GM21381 (cell line): ENCODE results near the gene GALNT17.
"Not testable (repeated sequence)": the region's sequence is repeated elsewhere in the genome, so short reads cannot be mapped to it uniquely, and the experiment has no call there.

Experiments
- ATAC-seq: cut with Tn5 transposase; IDR thresholded peaks from one replicate; pipeline ENCODE4 v1.9.1; 2021; ENCODE audit warnings: mild to moderate bottlenecking, moderate library complexity; ENCODE audit not compliant: unreplicated experiment

The GALNT17 gene

DNA sequence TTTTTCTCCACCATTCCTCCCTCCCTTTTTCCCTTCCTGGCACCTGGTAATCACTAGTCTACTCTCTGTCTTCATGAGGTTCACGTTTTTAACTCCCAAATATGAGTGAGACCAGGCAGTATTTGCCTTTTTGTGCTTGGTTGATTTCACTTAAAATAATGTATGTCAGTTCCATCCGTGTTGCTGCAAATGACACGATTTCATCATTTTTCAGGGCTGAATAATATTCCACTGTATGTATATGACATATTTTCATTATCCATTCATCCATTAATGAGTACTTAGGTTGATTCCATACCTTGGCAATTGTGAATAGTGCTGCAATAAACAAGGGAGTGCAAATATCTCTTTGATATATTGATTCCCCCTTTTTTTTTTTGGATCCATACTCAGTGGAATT lies 25.8 kb downstream of the GALNT17 start:
- ATAC-seq: no peak

DNA sequence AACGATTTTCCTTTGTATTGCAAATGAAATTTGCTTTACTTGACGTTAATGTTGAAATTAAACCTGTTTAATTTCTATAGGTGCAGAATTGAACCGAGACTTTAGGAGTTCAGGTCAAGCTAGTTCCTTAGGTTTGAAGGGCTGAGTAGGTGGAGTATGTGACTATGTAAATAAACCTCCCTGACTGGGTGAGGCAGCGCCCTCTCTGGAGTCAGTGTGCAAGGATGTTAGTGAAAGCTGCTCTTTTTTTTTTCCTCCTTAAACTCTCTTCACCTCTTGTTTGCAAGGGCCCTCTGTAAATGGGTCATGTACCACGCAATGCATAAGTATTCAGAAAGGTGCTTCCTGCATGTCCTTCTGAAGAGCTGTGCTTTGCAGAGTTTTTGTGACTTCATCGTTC lies 33.8 kb downstream of the GALNT17 start:
- no peak for ATAC-seq

DNA sequence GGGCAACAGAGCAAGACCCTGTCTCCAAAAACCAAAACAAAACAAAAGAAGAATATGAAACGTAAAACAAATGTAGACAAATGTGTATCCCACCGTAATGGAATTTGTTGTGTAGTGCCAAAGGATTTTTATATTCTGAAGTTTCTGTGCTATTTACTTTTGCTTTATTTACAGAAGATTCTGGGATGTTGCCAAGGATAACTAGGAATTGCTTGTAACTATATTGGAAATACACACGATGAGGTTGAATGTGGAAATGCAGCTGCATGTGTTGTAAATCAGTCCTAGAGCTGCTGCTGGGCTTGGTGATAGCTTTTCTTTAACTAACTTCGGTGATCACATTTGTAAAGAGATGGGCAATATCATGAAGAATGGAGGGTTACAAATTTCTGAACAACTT lies 39.5 kb downstream of the GALNT17 start:
- no peak for ATAC-seq

DNA sequence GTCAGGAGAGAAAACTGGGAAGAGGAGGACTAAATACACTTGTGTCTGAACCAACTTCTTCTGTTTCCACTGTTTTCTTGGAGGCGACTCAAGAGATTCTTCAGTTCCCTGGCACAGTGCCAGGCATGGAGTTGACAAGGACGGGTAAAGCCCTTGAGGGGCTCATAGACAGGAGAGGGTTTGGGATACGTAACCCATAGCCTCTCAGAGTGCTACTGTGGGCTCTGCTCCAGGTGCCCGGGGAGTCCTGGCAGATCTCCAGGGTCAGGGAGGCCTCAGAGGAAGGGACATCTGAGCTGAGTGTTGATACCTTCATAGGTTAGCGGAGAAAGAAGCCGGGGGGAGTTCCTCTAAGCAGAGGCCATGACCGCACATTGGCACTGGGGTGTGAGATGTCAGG lies 42.0 kb downstream of the GALNT17 start:
- ATAC-seq: no peak

DNA sequence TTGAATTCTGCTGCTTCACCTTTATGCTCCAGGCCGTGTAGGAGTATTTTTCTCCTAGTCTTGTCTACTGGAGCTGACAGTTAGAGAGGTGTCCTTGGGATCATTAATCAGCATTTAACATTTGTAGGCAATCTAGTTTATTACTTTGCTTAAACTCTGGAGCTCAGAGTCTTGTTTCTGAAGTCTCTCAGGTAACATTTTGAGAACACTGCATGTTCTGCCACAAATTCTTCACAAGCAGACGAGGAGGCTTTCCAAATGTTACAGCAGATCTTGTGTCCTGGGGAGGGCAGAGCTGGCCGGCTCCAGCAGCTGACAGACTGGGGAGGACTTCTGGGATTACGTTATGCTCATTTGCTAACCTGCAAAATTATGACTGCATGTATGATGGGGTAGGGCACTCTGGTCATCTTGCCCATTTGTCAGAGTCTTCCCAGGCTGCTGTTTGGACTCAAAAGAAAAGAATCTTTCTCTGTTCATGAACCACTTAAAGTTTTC lies 50.5 kb downstream of the GALNT17 start:
- ATAC-seq: no peak

DNA sequence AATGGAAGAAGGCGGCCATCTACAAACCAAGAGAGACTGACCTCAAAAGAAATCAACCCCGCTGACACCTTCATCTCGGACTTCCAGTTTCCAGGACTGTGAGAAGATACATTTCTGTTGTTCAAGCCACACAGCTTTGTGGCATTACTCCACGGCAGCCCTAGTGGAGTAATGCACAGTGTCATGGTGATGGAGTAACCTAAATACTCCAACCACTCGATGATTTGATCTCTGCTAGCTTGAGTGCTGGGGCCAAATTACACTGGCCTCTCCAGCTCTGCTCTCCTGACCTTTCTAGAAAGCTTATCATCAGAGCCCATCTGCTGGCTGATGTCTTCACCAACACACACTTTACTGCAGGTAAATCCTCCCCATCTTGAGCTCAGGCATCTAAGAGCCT lies 52.2 kb downstream of the GALNT17 start:
- no peak for ATAC-seq

DNA sequence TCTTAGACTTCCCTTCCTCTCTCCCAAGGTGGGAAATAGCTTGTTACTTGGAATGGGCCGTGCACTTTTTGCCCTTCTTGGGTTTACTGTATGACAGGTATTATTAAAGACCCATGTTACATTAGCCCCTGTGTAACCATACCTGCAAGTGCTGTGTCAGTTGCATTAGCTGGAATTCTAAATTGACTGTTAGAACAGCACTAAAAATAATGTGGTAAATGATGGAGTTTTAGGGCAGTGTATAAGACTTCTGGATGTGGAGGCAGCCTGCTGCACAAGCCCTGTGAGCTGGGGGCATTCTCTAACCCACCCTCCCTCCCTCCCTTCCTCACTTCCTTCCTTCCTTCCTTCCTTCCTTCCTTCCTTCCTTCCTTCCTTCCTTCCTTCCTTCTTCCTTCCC lies 52.7 kb downstream of the GALNT17 start:
- ATAC-seq: no peak

DNA sequence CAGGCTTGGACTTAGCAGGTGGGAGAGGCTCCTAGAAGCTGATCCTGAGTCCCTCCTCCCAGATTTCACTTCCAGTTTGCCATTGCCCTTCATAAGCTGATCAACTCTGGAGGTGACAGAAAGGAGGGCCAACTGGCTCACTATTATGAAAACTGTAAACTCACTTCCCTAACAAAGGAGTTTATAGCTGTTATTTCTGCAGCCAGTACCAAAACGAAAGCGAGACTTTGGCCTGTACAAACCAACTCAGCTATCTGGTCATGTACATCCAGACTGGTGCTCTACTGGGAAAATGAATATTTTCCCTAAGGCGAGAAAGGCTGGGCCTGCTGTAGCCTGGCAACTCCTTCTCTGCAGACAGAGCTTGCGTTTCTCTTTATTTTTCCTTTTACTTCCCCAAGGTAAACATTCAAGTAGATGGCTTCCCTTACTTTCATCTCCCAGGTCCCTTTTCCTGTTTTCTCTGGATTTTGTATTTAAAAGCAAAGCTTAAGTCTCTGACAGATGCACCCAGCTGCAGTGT lies 54.7 kb downstream of the GALNT17 start:
- no peak for ATAC-seq

DNA sequence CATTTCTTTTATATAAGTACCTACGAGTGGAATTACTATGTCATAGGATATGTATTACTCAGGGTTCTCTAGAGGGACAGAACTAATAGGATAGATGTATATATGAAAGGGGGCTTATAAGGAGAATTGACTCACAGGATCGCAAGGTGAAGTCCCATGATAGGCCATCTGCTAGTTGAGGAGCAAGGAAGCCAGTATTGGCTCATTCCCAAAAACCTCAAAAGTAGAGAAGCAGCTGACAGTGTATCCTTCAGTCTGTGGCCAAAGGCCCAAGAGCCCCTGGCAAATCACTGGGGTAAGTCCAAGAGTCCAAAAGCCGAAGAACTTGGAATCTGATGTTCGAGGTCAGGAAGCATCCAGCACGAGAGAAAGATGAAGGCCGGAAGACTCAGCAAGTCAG lies 59.8 kb downstream of the GALNT17 start:
- ATAC-seq: no peak

DNA sequence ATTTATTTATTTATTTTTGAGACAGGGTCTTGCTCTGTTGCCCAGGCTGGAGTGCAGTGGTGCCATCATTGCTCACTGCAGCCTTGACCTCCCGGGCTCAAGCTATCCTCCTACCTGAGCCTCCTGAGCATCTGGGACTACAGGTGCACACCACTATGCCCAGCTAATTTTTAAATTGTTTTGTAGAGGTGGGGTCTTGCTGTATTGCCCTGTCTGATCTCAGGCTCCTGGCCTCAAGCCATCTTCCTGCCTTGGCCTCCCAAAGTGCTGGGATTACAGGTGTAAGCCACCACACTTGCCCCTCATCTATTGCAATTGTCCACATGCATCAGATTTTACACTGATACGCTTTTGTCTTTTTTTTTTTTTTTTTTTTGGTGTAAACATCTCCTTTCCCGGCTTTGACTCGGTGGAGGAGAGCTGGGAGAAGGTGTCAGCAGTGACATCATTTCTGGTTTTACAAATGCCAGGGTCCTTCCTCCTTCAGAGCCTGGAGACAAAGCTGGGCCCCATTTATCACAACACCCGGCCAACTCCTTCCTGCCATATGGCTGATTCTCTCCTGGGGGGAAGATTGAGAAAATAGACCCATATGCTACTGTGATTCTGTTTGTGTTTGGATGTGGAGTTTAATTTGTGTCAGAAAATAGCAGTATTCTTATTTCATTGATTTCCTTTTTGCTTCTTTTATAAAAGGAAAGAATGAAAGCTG lies 61.3 kb downstream of the GALNT17 start:
- ATAC-seq: no peak

DNA sequence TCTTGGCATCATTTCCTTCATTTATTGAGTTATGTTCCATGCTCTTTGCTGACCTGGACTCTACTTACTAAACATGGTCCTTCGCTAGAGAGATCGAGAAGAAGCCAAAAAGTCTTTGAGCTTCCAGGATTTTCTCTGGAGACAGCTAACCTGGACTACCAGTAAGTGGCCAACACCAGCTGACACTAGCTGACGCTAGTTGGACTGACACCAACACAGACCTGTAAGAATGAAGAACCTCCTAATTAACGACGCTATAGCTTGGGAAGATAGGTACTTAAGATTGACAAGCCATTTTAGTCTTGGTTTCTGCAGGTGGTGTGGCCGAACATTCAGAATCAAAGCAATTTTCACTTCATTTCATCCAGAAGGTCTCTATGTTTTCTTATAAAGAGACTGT lies 66.4 kb downstream of the GALNT17 start:
- ATAC-seq: no peak

DNA sequence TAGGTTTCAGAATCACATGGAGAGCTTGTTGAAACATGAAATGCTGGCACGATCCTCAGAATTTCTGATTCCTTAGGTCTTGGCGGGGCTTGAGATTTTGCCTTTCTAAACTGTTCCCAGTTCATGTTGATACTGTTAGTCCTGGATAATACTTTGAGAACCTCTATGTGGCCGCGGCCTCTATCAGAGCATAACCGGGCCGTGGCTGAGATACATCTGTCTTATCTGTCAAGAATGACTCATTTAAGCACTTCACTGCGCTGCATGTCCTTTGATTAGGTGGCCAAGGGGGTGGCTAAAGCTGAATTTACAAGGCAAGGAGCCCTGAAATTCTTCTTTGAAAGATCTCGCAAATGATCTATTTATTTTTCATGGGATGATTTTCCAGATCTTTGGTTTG lies 66.9 kb downstream of the GALNT17 start:
- no peak for ATAC-seq

DNA sequence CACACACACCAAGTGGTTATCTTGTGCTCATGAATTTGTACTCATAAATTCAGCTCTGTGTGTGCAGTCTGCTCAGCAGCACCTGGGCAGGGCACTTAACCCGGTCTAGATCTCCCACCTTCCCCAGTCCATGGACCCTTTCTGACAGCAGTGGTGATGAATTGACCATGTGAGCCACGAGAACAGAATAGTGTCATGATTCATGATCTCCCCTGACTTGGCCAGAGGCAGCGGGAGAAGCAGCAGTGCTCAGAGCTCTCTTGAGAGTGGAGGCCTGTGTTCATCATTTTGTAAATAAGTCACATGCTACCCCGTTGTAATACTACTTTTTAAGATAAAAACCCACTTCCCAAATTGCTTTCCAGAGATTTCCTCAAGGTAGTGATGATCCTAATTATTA lies 74.2 kb downstream of the GALNT17 start:
- ATAC-seq: no peak

DNA sequence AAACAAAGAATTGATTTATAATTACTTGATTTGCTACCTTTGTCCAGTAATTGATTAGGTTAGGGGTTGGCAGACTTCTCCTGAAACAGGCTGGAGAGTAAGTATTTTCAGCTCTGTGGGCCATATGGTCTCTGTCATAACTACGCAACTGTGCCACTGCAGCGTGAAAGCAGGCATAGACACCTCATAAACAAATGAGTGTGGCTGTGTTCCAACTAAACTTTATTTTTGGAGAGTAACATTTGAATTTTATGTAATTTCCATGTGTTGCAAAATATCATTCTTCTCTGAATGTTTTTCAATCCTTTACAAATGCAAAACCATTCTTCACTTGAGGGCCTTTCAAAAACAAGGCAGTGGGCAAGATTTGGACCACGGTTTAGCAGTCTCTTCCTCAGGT lies 76.9 kb downstream of the GALNT17 start:
- ATAC-seq: no peak

DNA sequence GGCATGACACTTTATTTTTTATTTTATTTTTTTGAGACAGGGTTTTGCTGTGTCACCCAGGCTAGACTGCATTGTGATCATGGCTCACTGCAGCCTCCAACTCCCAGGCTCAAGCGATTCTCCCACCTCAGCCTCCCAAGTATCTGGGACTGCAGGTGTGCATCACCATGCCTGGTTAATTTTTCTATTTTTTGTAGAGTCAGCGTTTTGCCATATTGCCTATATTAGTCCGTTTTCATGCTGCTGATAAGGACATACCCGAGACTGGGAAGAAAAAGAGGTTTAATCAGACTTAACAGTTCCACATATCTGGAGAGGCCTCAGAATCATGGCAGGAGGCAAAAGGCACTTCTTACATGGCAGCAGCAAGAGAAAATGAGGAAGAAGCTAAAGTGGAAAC lies 77.5 kb downstream of the GALNT17 start:
- ATAC-seq: not testable (repeated sequence)

DNA sequence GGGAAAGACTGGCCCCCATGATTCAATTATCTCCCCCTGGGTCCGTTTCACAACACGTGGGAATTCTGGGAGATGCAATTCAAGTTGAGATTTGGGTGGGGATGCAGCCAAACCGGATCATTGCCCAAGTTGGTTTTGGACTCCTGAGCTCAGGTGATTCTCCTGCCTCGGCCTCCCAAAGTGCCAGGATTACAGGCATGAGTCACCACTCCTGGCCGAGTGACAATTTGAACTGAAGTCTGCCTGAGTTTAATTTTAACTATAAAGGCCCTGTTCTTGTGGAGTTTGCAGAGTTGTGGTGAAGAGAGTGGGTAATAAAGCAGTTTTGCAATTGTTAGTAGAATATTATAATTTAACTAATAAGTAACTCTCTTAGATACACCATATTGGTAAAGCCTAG lies 78.3 kb downstream of the GALNT17 start:
- no peak for ATAC-seq

DNA sequence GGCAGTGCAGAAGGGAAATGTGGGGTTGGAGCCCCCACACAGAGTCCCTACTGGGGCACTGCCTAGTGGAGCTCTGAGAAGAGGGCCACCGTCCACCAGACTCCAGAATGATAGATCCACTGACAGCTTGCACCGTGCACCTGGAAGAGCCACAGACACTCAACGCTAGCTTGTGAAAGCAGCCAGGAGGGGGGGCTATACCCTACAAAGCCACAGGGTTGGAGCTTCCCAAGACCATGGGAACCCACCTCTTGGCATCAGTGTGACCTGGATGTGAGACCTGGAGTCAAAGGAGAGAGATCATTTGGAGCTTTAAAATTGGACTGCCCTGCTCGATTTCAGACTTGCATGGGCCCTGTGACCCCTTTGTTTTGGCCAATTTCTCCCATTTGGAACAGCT lies 80.5 kb downstream of the GALNT17 start:
- not testable (repeated sequence) for ATAC-seq

DNA sequence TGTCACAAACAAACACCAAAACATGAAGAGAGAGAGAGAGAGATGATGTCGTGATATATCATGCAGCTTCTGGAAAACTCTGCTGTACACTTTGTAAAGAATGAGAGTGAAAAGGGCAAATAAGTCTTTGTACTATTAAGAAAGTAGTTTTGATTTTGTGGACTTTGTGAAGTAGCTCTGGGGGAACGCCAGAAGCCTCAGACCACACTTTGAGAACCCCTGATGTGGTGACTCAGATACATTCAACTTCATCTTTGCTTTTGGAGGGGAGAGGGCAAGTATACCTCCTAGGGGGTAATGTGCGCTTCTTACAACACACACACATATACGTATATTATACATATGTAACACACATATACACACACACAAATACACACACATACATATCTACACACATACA lies 84.3 kb downstream of the GALNT17 start:
- no peak for ATAC-seq

DNA sequence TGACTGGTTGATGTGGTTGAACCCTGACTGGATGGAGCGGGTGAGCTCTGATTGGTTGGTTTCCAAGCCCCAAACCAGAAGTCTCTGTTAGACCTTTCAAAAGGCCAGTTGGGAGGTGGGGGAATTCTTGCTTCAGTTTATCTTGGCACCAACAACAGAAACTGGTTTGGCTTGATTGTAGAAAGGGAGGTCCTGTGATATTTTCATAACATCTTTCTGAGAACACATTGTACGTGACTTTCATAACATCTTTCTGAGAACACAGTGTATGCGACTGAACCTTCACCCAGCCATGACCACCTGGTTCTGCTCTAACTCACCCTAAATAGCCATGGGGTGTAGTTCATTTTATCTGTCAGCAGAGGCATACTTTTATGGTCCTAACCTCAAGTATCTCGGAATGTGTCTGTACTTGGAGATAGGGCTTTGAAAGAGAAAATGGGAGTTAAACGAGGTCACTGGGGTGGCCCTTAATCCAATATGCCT lies 88.3 kb downstream of the GALNT17 start:
- ATAC-seq: no peak

DNA sequence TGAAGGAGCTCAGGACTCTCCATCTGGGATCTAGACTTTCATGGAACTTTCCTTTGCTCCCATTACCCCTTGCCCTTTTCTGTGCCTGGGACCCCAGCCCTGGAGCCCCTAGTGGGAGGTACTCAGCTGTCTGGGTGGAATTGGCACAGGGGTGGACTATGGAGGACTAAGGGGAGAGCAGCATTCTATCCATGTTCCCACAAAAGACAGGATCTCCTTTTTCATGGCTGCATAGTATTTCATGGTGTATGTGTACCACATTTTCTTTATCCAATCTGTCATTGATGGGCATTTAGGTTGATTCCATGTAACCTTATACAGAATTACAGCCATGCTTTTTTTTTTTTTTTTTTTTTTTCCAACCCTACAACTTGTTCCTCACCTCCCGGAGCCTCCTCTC lies 89.1 kb downstream of the GALNT17 start:
- ATAC-seq: no peak

DNA sequence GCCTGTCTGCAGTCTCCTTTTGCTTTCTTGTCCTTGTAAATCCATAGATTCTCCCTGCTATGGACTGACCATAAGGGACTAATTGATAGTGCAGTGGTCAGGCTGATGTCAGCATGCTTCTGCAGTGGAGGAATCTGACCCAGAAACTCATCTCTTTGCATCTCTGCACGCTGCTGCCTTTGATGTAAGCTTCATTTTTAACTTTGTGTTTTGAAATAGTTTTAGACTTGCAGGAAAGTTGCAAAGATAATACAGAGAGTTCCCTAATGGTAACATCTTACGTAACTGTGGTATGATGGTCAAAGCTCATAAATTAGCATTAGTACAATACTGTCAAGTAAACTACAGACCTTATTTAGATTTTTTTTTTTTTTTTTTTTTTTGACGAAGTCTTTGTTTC lies 89.6 kb downstream of the GALNT17 start:
- no peak for ATAC-seq

DNA sequence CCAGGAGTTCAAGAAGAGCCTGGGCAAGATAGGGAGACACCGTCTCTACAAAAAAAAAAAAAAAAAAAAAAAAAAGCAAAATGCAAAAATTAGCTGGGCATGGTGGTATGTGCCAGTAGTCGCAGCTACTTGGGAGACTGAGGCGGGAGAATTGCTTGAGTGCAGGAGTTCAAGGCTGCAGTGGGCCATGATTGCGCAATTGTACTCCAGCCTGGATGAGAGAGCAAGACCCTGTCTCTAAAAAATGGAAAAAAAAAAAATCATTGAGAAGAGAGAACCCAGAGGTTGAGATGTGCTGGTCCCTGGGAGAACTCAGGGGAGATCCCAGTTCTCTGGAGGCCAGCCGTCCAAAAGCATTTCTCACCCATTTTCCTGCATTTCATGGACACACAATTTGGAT lies 95.2 kb downstream of the GALNT17 start:
- no peak for ATAC-seq

DNA sequence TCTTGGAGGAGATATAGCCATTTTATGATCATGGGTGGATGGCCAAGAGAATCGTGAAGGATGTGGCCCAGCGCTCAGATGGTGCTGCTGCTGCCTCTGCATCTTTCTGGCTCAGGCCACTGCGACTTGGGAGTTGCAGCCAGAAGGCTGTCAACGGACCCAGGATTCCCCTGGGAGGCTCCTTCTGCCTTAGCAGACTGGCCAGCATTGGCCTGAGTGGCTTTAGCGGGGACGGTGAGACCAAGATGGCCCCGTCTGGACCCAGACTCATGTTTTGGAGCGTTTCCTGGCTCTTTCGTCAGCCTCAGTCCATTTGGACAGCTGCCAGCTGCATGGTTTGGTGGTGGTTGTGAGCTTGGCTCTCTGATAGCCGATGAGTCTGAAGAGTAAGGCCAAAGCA lies 97.2 kb downstream of the GALNT17 start:
- ATAC-seq: no peak
